Erythroblast (primary cell): ENCODE results near the gene ATOH8.

Source experiments
- GATA1 ChIP-seq: IDR thresholded peaks from 2 replicates; pipeline ENCODE4 v1.6.1; 2011; ENCODE audit warnings: low read depth, mild to moderate bottlenecking, control low read depth, low read length, moderate library complexity
- POLR2A ChIP-seq: IDR thresholded peaks from 2 replicates; pipeline ENCODE4 v1.6.1; 2011; ENCODE audit warnings: mild to moderate bottlenecking, low read length

DNA sequence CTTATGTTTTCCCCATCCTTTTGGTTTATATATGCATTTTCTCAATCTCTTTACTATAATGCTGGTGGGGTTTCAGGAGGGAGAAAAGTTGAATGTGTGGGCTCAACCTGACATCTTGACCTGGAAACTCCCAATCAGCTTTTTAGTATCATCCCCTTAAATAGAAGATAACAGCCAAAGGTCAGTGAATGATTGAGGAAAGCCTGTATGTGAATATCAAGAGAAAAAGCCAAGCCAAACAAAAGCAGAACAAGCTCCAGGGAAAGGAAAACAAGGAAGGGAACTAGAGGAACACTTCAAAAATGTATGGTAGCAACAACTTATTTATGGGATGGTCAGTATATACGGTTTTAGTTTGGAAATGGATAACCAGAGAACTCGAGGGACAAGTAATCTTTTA, 28.3 kb upstream of the ATOH8 start:
- TF ChIP-seq POLR2A (no peak), GATA1 (no peak)
